Measurements from ENCODE around the gene SPSB4. TPM values are rescaled to one million over a fixed set of nuclear protein-coding genes. Genes with fewer than 3 reads are reported as not detected.

Gene SPSB4
- not detected in 2 replicates for total RNA-seq (ENCODE audit: low replicate concordance)

- no peak within 1 kb of the TSS for H3K4me3 ChIP-seq (ENCODE audit: low read depth, low read length)
- no peak for TF ChIP-seq CTCF (IDR thresholded peaks at IDR 0.05; ENCODE audit: insufficient read depth, low read length)
- DNase-seq (ENCODE audit: low read depth) = no peak
These were observed at the start of gene SPSB4 for GRCh38 chr3:141050576-141051442. TSS of gene SPSB4 (plus strand) at chr3:141051347. CDS start at chr3:141066105, 14,758 bp downstream.

GRCh38 chr3:141006344-141006743 is 44.8 kb upstream of the SPSB4 start:
- DNase-seq (ENCODE audit: low read depth) = no peak
- no peak for TF ChIP-seq CTCF (IDR thresholded peaks at IDR 0.05; ENCODE audit: insufficient read depth, low read length)
- H3K4me3 ChIP-seq (ENCODE audit: low read depth, low read length) = no peak overlapping the region

GRCh38 chr3:141009496-141009895 is 41.7 kb upstream of the SPSB4 start:
- no peak overlapping the region for H3K4me3 ChIP-seq (ENCODE audit: low read depth, low read length)
- no peak for TF ChIP-seq CTCF (IDR thresholded peaks at IDR 0.05; ENCODE audit: insufficient read depth, low read length)
- DNase-seq (ENCODE audit: low read depth) = no peak

- no peak overlapping the region for H3K4me3 ChIP-seq (ENCODE audit: low read depth, low read length)
- TF ChIP-seq CTCF (IDR thresholded peaks at IDR 0.05; ENCODE audit: insufficient read depth, low read length) = peak; percentile 81
- peak; percentile 47 for DNase-seq (ENCODE audit: low read depth)
These were observed 39.7 kb upstream of the SPSB4 start for GRCh38 chr3:141011232-141011996.

GRCh38 chr3:141011997-141012262 is 39.2 kb upstream of the SPSB4 start:
- TF ChIP-seq CTCF (IDR thresholded peaks at IDR 0.05; ENCODE audit: insufficient read depth, low read length) = no peak
- DNase-seq (ENCODE audit: low read depth) = no peak
- no peak overlapping the region for H3K4me3 ChIP-seq (ENCODE audit: low read depth, low read length)

GRCh38 chr3:141012571-141012970 is 38.6 kb upstream of the SPSB4 start:
- H3K4me3 ChIP-seq (ENCODE audit: low read depth, low read length) = no peak overlapping the region
- TF ChIP-seq CTCF (IDR thresholded peaks at IDR 0.05; ENCODE audit: insufficient read depth, low read length) = no peak
- no peak for DNase-seq (ENCODE audit: low read depth)
